Stimulated activated CD4-positive, alpha-beta T cell treated with anti-CD3 and anti-CD28 coated beads, TNF-alpha, amount 100 ng/mL, for 24 hours (primary cell): ENCODE measurements around the gene ZFAND4.
"Not testable (repeated sequence)": the region's sequence is repeated elsewhere in the genome, so short reads cannot be mapped to it uniquely, and the experiment has no call there.

ENCODE experiments used
- DNase-seq, 3 experiments: peaks; one replicate each; pipeline ENCODE4 v3.0.0-alpha.2; 2020; ENCODE audit warnings: low read depth in 3 of 3

ZFAND4 gene

GRCh38 chr10:45589868-45590267, 82.7 kb downstream of the ZFAND4 start:
- DNase-seq: no peak

GRCh38 chr10:45589009-45589408, 83.6 kb downstream of the ZFAND4 start:
- no peak for DNase-seq

GRCh38 chr10:45586028-45586824, 86.3 kb downstream of the ZFAND4 start:
- DNase-seq: no peak

DNA sequence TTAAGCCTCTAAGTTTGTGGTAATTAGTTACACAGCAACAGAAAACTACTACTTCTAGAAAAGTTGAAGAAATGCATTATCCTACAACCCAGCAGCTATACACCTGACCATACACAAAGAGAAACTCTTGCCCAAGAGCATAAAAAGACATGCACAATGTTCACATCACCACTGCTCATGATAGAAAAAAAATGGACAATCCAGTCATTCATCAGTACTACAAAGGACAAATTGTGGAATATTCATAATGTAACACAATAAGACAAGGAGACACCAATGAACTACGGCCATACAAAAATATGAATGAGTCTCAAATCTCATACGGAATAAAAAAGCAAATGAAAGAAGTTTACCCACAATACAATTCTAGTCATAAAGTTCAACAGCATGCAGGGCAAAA, 87.4 kb downstream of the ZFAND4 start:
- no peak for DNase-seq

DNA sequence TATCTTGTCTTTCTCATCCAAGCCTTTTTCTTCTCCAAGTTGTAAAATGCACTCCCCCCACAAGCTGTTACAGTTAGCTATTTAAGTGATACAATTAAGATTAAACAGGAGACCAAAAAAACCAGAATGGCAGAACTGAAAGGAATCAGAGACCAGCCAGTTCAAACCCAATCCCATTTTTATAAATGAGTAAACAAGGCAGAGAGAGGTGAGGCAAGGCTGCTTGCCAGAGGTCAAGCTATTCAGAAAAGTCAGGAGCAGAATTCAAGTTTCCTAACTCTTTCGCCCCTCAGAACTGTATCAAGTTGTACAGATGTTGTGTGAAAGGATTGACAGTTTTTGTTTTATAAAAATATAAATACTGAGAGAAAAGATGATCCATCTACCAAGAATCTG, 90.2 kb downstream of the ZFAND4 start:
- no peak for DNase-seq

DNA sequence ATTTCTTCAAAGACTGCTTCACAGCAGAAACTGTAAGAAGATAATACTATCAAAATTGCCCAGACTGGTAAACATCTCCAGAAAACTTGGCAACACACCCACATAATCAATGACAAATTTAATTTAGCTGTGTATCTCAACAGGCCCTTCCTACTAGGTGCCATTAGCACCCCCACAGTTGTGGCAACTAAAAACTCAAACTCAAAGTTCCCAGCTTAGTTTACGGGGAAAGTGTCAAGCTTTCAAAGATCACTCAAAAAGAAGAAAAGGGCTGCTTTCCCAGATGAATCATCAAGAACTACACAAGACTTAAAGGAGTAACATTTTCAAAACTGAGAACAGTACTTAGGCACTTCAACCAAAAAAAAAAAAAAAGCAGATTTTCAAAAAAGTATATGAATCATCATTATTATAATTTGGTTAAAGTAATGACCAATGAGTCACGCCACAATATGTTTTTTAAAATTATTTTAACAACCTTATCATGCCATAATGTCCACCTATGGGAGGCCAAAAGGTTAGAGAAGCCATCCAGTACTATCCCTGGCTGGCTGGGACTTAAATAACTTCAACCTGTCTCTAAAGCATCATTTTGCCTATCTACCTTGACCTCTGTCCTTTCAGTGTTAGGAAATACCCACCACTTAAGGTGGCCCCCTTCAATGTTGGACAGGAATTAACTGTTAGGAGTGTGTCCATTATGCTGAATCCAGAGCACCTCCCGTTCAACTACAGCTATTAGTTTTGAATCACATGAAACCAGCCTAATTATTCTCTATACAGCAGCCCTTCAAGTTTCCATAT, 90.8 kb downstream of the ZFAND4 start:
- DNase-seq: no peak

- no peak for DNase-seq
Measured at GRCh38 chr10:45581216-45581549, 91.4 kb downstream of the ZFAND4 start.

DNA sequence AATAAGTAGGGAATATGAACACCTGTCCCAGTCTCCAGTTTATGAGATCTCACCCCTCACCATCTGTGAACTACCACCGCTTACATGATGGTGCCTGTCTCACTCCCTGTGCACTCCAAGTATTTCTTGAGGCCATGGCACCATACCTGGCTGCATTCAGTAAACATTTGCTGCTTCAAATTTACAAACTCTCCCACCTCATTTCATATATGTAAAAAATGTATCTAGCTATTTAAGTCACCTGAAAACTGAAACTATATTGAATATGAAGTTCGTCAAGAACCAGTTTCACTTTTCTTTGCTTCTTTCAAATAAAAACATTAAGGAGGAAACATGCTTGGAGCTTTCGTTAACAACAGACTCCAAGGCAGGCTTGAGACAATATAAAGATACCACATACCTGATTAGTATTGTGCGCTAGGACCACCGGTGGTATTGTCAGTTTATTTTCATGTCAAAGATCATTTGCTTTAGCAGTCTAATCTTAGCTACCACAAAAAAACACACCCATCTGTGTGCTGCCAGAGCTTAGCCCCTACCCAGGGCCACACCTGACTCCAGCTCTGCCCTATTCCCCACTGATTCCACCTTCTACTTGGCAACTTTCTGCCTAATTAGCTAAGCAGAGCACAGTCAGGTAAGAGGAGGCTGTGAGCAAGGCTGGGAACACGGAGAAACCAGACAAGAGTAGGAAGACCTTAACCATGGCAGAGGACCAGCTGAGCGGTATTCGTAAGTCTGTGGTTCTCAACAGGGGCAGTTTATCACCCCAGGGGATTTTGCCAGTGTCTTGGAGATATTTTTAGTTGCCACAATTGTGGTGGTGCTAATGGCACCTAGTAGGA, 92.0 kb downstream of the ZFAND4 start:
- no peak for DNase-seq

GRCh38 chr10:45578384-45578971, 94.1 kb downstream of the ZFAND4 start:
- DNase-seq: no peak

- DNase-seq: no peak
Measured at GRCh38 chr10:45575966-45576597, 96.5 kb downstream of the ZFAND4 start.

DNA sequence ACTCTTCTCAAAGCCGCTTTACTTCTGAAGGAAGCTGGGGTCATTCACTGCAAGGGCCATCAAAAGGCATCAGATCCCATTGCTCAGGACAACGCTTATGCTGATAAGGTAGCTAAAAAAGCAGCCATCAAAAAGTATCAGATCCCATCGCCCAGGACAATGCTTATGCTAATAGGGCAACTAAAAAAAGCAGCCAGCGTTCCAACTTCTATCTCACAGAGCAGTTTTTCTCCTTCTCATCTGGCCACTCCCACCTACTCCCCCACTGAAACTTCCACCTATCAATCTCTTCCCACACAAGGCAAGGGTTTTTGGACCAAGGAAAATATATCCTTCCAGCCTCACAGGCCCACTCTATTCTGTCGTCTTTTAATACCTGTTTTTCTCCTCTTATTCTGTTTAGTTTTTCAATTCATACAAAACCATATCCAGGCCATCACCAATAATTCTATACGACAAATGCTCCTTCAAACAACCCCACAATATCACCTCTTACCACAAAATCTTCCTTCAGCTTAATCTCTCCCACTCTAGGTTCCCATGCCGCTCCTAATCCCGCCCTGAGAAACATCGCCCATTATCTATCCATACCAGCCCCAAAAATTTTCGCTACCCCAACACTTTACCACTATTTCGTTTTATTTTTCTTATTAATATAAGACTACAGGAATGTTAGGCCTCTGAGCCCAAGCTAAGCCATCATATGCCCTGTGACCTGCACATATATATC, 97.4 kb downstream of the ZFAND4 start:
- not testable (repeated sequence) for DNase-seq

GRCh38 chr10:45569471-45569870, 103.1 kb downstream of the ZFAND4 start:
- DNase-seq: no peak

DNA sequence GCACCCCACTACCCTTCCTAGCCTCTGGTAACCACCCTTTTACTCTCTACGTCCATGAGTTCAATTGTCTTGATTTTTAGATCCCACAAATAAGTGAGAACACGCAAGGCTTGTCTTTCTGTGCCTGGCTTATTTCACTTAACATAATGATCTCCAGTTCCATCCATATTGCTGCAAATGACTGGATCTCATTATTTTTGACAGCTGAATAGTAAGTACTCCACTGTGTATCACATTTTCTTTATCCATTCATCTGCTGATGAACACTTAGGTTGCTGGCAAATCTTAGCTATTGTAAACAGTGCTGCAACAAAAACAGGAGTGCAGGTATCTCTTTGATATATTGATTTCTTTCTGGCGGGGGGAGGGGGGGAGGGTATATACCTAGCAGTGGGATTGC, 106.2 kb downstream of the ZFAND4 start:
- DNase-seq: no peak
